Vagina (tissue), 2 donors: Measurements from ENCODE around the gene EDEM2. TPM values are rescaled to one million over a fixed set of nuclear protein-coding genes. Genes with fewer than 3 reads are reported as not detected.
"Not testable (repeated sequence)": the region's sequence is repeated elsewhere in the genome, so short reads cannot be mapped to it uniquely, and the experiment has no call there.

Experiments
- DNase-seq, 2 donors: peaks; one replicate each; pipeline ENCODE4 v3.0.0-alpha.2; 2017; ENCODE audit errors: extremely low spot score in 2 of 2
- H3K27ac ChIP-seq: fragments of 200-600 bp; sonication (generic); one replicate; pipeline ENCODE4 v1.5.1; 2019
- H3K27me3 ChIP-seq: fragments of 200-600 bp; sonication (generic); one replicate; pipeline ENCODE4 v1.5.1; 2019
- H3K36me3 ChIP-seq, 2 donors: fragments of 200-600 bp; sonication (generic); one replicate each; pipeline ENCODE4 v1.5.1; 2017 to 2019
- H3K4me1 ChIP-seq: fragments of 200-600 bp; sonication (generic); one replicate; pipeline ENCODE4 v1.5.1; 2019
- H3K4me3 ChIP-seq, 2 donors: fragments of 200-600 bp; sonication (generic); 1 replicate in 1 of 2; 2 replicates in 1 of 2; pipeline ENCODE4 v1.5.1; 2016 to 2019
- H3K9me3 ChIP-seq: fragments of 200-600 bp; sonication (generic); one replicate; pipeline ENCODE4 v1.5.1; 2019
- POLR2A ChIP-seq, 2 donors: fragments of 450-650 bp; IDR thresholded peaks; one replicate each; pipeline ENCODE4 v1.6.1; 2017; ENCODE audit warnings: antibody characterized with exemption in 2 of 2, mild to moderate bottlenecking in 2 of 2, moderate library complexity in 2 of 2
- POLR2AphosphoS5 ChIP-seq, 2 donors: sonication (generic); formaldehyde crosslinking; IDR thresholded peaks; one replicate each; pipeline ENCODE4 v1.9.0; 2017; ENCODE audit warnings: antibody characterized with exemption in 2 of 2, mild to moderate bottlenecking in 2 of 2, low read depth in 1 of 2; ENCODE audit not compliant: insufficient read depth in 1 of 2
- intact Hi-C: fragments of 100-400 bp; cut with DNase I; formaldehyde crosslinking; loops from one replicate; pipeline ENCODE4 v1.15.1; 2023
- total RNA-seq: library from RNA; depleted of rRNA; stranded (reverse); fragments of >200 nt; gene quantifications from one replicate; pipeline ENCODE4 v1.2.3, GENCODE V29; 2016
- TF ChIP-seq, protein P1 (sequence below), 3 experiments: fragments of 450-650 bp in 2 of 3; fragments of 200-600 bp in 1 of 3; sonication (generic) in 1 of 3; IDR thresholded peaks; one replicate each; pipeline ENCODE4 v1.5.1; 2017 to 2019; ENCODE audit warnings: antibody characterized with exemption in 3 of 3, mild to moderate bottlenecking in 2 of 3, moderate library complexity in 2 of 3

EDEM2 gene
- total RNA-seq, 1 donor from 2014 or later: 12.8 TPM

DNA sequence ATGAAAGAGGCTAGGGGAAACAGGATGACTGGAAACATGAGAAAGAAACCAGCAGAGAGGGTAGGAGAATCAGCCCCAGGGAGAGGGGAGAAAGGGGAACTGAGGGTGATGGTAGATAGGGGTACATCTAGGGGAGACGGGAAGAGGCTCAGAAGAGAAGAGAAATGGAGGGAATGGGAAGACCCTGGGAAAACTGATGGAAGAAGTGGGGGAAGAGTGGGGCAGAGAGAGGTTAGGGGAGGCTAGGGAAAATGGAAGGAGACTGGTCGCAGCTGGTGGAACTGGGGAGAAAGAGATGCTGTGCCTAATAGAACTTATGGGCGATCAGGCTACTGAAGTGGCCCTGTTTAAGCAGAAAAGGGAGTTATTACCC is 25.3 kb upstream of the EDEM2 start:
- TF ChIP-seq POLR2AphosphoS5 (IDR thresholded peaks at IDR 0.05; ENCODE audit: insufficient read depth in 1 of 2, low read depth in 1 of 2) (no peak), POLR2A (IDR thresholded peaks at IDR 0.05) (no peak)
- TF ChIP-seq, protein P1, sequence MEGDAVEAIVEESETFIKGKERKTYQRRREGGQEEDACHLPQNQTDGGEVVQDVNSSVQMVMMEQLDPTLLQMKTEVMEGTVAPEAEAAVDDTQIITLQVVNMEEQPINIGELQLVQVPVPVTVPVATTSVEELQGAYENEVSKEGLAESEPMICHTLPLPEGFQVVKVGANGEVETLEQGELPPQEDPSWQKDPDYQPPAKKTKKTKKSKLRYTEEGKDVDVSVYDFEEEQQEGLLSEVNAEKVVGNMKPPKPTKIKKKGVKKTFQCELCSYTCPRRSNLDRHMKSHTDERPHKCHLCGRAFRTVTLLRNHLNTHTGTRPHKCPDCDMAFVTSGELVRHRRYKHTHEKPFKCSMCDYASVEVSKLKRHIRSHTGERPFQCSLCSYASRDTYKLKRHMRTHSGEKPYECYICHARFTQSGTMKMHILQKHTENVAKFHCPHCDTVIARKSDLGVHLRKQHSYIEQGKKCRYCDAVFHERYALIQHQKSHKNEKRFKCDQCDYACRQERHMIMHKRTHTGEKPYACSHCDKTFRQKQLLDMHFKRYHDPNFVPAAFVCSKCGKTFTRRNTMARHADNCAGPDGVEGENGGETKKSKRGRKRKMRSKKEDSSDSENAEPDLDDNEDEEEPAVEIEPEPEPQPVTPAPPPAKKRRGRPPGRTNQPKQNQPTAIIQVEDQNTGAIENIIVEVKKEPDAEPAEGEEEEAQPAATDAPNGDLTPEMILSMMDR (IDR thresholded peaks at IDR 0.05): no peak

DNA sequence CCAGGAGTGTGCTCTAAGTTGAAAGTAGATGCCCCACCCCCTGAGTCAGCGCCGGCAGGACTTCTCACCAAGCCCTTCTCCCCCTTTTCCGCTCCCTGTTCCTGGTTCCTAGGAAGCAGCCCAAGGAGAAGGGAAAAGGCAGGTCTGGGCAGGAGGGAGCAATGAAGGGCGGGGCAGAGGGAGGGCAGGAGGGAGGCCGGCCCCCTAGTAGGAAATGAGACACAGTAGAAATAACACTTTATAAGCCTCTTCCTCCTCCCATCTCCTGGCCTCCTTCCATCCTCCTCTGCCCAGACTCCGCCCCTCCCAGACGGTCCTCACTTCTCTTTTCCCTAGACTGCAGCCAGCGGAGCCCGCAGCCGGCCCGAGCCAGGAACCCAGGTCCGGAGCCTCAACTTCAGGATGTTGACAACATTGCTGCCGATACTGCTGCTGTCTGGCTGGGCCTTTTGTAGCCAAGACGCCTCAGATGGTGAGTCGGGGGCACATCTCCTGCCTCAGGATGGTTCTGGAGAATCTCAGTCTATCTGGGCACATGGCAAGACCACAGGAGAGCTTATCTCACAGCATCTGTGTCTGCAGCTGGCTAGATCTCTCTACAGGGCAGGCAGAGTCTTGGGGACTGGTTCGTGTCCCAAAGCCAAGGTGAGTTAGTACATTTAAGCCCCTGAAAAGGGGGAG is 24.8 kb upstream of the EDEM2 start, which contains the start of gene PROCR:
Gene PROCR, plus strand, starts transcription at position 320 of the 681 bp plus-strand sequence. Its CDS starts 83 bp downstream, at position 403.
- Histone ChIP-seq H3K27me3 (no peaks in the 10 kb centered on the region), H3K9me3 (no peaks in the 10 kb centered on the region), H3K27ac (peak within 1 kb of the TSS; percentile 78), H3K4me1 (peaks cover 28% of the 10 kb centered on the region), H3K4me3 (peak within 1 kb of the TSS; percentile 40 to 46), H3K36me3 (no peaks in the 10 kb centered on the region)
- DNase-seq: peak in 1 of 2 donors; percentile 97
- intact Hi-C loops: no loop called here
- peak; percentile 79 to 91 for TF ChIP-seq POLR2AphosphoS5 (IDR thresholded peaks at IDR 0.05; ENCODE audit: insufficient read depth in 1 of 2, low read depth in 1 of 2)
- TF ChIP-seq, protein P1 (IDR thresholded peaks at IDR 0.05): no peak
- TF ChIP-seq POLR2A (IDR thresholded peaks at IDR 0.05): no peak

More for the DNA sequence above, 25.3 kb upstream of the EDEM2 start:
- Histone ChIP-seq H3K36me3 (no peaks in the 10 kb centered on the region), H3K9me3 (no peaks in the 10 kb centered on the region), H3K27ac (peak overlapping the region; percentile 78), H3K4me3 (peak overlapping the region; percentile 40 to 46), H3K27me3 (no peaks in the 10 kb centered on the region), H3K4me1 (peaks cover 28% of the 10 kb centered on the region)
- intact Hi-C loops: no loop called here
- no peak for DNase-seq

DNA sequence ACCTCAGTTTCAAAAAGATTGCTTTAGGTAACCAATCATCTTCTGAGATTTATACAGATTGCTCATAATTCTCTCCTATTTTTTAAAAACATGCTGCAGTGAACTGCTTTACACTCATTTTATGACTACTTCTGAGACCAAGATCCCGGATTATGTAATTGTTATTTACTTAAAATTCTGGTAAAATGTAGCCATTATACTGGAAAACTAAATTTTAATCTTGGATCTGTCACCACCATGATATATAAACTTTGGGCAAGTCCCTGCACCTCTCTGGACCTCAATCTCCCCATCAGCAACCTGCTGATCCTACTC is 24.3 kb upstream of the EDEM2 start:
- Histone ChIP-seq H3K27ac (peak overlapping the region; percentile 78), H3K4me1 (peaks cover 28% of the 10 kb centered on the region), H3K36me3 (no peaks in the 10 kb centered on the region), H3K4me3 (peak overlapping the region; percentile 40 to 46), H3K9me3 (no peaks in the 10 kb centered on the region), H3K27me3 (no peaks in the 10 kb centered on the region)
- intact Hi-C loops: no loop called here
- TF ChIP-seq, protein P1 (IDR thresholded peaks at IDR 0.05): no peak
- TF ChIP-seq POLR2AphosphoS5 (IDR thresholded peaks at IDR 0.05; ENCODE audit: insufficient read depth in 1 of 2, low read depth in 1 of 2): no peak
- TF ChIP-seq POLR2A (IDR thresholded peaks at IDR 0.05): no peak
- no peak for DNase-seq

DNA sequence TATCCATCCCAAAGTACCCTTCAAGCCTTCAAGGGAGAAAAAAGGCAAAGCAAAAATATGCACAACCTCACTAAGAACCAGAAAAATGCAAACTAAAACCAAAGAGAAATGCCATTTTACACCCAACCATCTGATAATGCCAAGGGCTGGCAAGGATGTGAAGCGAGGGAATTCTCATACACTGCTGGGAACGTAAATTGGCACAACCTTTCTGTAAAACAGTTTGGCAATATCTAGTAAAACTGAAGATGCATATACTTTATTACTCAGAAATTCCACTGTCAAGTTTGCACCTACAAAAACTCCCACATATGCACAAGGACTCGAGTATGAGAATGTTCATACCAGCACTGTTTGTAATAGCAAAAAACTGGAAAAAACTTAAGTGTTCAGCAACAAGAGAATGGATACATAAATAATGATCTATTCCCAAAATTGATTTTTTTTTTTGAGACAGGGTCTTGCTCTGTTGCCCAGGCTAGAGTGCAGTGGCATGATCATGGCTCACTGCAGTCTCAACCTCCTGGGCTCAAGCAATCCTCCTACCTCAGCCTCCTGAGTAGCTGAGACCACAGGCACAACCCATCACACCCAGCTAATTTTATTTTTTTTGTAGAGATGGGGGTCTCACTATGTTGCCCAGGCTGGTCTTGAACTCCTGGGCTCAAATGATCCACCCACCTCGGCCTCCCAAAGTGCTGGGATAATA is 21.7 kb upstream of the EDEM2 start:
- intact Hi-C loops, H3K27me3 ChIP-seq, H3K9me3 ChIP-seq, DNase-seq, H3K4me3 ChIP-seq, H3K27ac ChIP-seq, H3K36me3 ChIP-seq: not testable (repeated sequence)
- H3K4me1 ChIP-seq: peaks cover 19% of the 10 kb centered on the region

DNA sequence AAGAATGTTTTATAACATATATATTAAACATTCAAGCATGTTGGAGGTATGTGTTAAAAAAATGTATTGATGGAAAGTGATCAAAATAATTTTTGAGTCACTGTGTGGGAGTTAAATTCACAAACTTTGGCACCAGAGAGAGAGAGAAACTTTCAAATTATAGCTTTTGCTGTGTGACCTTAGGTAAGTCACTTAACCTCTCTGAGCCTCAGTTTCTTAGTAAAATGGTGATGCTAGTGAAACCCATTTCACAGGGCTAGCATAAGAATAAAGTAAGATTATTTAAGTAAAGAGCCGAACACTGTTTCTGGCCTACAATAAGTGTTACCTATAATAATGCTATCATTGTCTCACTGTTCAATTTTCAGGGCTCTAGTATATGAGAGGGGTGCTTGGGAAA is 20.7 kb upstream of the EDEM2 start:
- H3K4me1 ChIP-seq: peaks cover 15% of the 10 kb centered on the region
- TF ChIP-seq, protein P1 (IDR thresholded peaks at IDR 0.05): no peak
- TF ChIP-seq POLR2A (IDR thresholded peaks at IDR 0.05) (no peak), POLR2AphosphoS5 (IDR thresholded peaks at IDR 0.05; ENCODE audit: insufficient read depth in 1 of 2, low read depth in 1 of 2) (no peak)
- no peaks in the 10 kb centered on the region for H3K9me3 ChIP-seq
- intact Hi-C loops: no loop called here
- no peaks in the 10 kb centered on the region for H3K36me3 ChIP-seq
- H3K27ac ChIP-seq: no peak overlapping the region
- no peak overlapping the region for H3K4me3 ChIP-seq
- H3K27me3 ChIP-seq: no peaks in the 10 kb centered on the region
- DNase-seq: no peak
